LNCaP clone FGC (cell line): Measurements from ENCODE around the gene PITPNM2.

ENCODE experiments used
- DNase-seq: peaks from one replicate; pipeline ENCODE4 v3.0.0-alpha.2; 2011; ENCODE audit warnings: low read depth
- H3K4me3 ChIP-seq: 2 replicates; pipeline ENCODE4 v1.5.1; 2011; ENCODE audit warnings: mild to moderate bottlenecking, low read depth, low read length, control low read depth
- CTCF ChIP-seq: IDR thresholded peaks from 2 replicates; pipeline ENCODE4 v1.5.1; 2012; ENCODE audit warnings: mild to moderate bottlenecking; ENCODE audit not compliant: control insufficient read depth, insufficient read depth; ENCODE audit errors: extremely low read depth

Gene PITPNM2

GRCh38 chr12:123131879-123132402 lies 18.9 kb downstream of the PITPNM2 start:
- DNase-seq = no peak
- no peak for TF ChIP-seq CTCF
- no peak overlapping the region for H3K4me3 ChIP-seq

- no peak for DNase-seq
- TF ChIP-seq CTCF = no peak
- no peak overlapping the region for H3K4me3 ChIP-seq
Measured at GRCh38 chr12:123131291-123131832, 19.5 kb downstream of the PITPNM2 start.

GRCh38 chr12:123129621-123130020 lies 21.3 kb downstream of the PITPNM2 start:
- H3K4me3 ChIP-seq = no peak overlapping the region
- DNase-seq = no peak
- TF ChIP-seq CTCF = no peak

- TF ChIP-seq CTCF = no peak
- no peak overlapping the region for H3K4me3 ChIP-seq
- DNase-seq = no peak
Measured at GRCh38 chr12:123127182-123127495, 23.8 kb downstream of the PITPNM2 start.

GRCh38 chr12:123126294-123127181 lies 24.4 kb downstream of the PITPNM2 start:
- DNase-seq = no peak
- no peak for TF ChIP-seq CTCF
- H3K4me3 ChIP-seq = no peak overlapping the region

GRCh38 chr12:123122626-123123025 lies 28.3 kb downstream of the PITPNM2 start:
- no peak for DNase-seq
- no peak overlapping the region for H3K4me3 ChIP-seq
- TF ChIP-seq CTCF = no peak

GRCh38 chr12:123121670-123122069 lies 29.2 kb downstream of the PITPNM2 start:
- no peak overlapping the region for H3K4me3 ChIP-seq
- no peak for TF ChIP-seq CTCF
- DNase-seq = no peak
